G401 (cell line): ENCODE measurements around the gene TEX13D. TPM values are rescaled to one million over a fixed set of nuclear protein-coding genes. Genes with fewer than 3 reads are reported as not detected.

Experiments
- DNase-seq: peaks from one replicate; pipeline ENCODE4 v3.0.0-alpha.2; 2015; ENCODE audit warnings: low spot score
- in situ Hi-C: cut with HindIII; loops from 2 replicates; pipeline ENCODE4 v1.10.0; 2016; ENCODE audit warnings: low sequenced_read_pairs, mixed read lengths
- total RNA-seq: library from RNA; depleted of rRNA; stranded (reverse); fragments of >200 nt; shearing (Covaris generic); gene quantifications from 2 replicates; pipeline ENCODE4 v1.2.3, GENCODE V29; 2014; rRNA removed

The TEX13D gene
- total RNA-seq, 1 experiment from 2014 or later: not detected

GRCh38 chrX:124346877-124347241 lies 14.4 kb downstream of the TEX13D start:
- no peak for DNase-seq
- in situ Hi-C loops: no loop called here

DNA sequence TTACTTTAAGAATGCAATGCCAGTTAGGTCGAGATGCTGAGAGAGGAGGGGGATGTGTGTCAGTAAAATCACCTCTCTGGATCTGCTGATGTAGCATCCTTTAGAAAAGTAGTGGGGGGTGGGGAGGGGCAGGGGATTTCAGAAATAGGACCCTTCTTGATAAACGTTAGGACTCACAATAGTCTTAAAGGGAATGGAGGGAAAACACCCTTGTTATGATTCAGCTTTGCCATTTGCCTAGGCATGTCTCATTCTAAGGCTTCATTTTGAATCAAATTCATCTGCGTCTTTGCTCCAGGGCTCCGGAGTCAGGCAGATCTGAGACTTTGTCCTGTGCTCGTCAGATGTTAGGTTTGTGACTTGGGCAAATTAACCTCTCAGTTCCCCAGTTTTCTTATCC lies 14.8 kb downstream of the TEX13D start:
- in situ Hi-C loops: no loop called here
- DNase-seq: no peak

DNA sequence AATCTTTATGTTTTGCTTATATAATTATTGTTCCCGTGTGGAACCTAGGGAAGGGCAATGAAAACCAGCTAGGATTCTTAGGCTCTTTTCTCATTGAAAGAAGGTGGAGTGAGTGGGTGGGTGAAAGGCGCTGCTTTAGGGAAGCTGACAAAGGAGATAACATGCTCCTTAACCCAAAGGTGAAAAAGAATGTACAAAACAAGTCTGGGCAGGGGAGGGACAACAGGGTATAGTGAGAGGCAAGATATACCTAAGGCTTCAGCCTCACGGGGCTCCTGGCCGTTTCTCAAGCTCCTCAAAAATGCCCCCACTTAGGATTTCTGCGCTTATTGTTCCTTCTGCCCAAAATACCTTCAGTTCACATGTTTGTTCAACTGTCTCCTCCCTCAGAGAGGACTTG lies 15.7 kb downstream of the TEX13D start:
- in situ Hi-C loops: no loop called here
- no peak for DNase-seq

- in situ Hi-C loops: no loop called here
- DNase-seq: no peak
Measured at GRCh38 chrX:124348885-124349453, 16.5 kb downstream of the TEX13D start.

DNA sequence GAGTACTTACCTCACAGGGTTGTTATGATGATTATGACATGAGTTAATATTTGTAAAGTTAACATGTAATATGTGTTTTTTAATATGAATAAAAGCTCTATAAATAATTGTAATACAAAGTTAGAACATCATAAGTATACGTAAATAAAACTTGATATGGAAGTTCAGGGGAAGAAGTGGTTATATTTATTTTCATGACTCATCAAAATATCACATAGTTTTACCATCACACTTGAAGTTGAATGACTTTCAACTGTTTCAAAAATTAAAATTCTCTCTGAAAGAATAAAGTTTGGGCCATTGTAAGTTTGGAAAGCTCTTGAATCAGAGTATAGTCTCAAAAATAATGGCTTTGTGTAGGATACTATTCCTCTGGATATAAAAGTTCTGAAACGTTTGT lies 22.2 kb downstream of the TEX13D start:
- in situ Hi-C loops: no loop called here
- DNase-seq: no peak

DNA sequence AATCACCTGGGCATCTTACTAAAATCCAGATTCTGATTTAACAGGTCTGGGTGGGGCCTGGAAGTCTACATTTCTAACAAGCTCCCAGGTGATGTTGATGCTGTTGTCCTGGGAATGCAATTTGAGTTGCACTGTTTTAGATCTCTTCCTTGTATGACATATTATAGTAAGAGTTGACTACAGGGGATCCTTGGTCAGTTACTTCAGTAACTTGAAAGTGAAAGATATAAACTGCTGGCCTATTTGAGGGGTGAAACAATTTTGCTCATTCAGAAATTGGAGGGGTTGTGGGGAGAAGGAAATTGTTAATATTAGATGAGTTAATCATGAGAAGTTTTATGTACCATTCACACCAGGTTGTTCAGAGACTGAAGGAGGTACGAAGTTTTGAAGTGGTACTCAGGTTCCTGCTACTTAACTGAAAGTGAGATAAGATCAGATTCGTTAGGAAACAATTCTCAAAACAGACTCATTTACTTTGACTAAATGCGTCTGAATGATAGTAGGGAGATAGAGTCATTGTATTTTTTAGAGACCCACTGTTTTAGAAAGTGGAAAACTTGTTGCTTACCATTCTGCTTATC lies 26.4 kb downstream of the TEX13D start:
- in situ Hi-C loops: no loop called here
- no peak for DNase-seq

DNA sequence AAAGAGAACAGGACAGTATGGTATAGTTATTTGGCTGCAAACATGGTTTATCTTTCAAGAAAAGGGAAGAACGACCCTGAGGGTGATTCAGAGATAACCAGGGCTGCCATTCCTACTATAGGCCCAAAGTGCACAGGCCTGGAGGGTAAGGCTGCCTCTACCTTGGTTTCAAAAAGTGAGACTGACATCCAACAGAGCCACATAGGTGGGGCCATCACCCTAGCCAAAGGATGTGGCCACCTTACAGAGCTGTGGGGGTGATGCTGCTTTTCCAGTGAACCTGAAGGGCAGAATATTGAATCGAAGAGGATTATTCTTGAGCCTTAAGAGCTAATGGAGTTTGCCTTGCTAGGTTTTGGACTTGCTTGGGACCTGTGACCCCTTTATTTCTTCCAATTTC lies 29.6 kb downstream of the TEX13D start:
- no peak for DNase-seq
- in situ Hi-C loops: no loop called here

GRCh38 chrX:124362761-124363160 lies 30.3 kb downstream of the TEX13D start:
- in situ Hi-C loops: no loop called here

DNA sequence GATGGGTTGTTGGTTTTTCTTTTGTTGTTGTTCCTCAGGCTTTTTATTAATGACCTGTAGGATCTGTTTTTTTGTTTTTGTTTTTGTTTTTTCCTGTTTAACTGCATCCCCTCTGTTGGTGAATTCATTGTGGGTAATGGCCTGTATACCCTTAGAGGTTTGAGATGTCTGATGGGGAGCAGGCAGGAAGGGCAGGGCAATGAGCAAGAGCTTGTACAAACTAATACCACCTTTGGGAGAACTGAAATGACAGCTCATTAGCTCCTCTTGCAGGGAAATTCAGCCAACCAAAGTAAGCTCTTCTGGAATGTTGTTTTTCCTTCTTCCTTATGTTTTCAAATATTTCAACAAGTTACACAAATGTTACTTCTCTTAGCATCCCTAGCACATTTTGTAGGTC lies 37.3 kb downstream of the TEX13D start:
- no peak for DNase-seq
- in situ Hi-C loops: no loop called here

More at GRCh38 chrX:124362761-124363160, 30.3 kb downstream of the TEX13D start:
- no peak for DNase-seq

- no peak for DNase-seq
- in situ Hi-C loops: no loop called here
Measured at GRCh38 chrX:124373348-124373747, 40.9 kb downstream of the TEX13D start.

DNA sequence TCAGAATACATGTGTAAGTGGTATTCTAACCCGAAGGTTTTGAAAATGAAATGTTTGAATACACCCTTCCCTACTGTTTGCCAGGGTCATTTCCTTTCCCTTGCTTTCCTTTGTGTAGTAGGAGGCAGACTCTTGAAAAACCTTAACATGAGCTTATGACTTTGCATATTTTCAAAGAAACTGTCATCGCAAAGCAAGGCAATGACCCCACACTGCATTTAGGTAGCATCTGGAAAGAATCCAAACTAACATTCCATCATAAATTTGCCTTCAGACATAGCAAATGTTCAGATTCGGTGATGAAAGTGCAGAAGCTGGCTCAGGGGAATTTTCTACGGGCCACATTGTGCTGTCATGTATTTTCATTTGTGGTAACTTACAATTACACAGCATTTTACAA lies 46.2 kb downstream of the TEX13D start:
- in situ Hi-C loops: no loop called here
- no peak for DNase-seq

- in situ Hi-C loops: no loop called here
- DNase-seq: no peak
Measured at GRCh38 chrX:124383354-124383753, 50.9 kb downstream of the TEX13D start.

DNA sequence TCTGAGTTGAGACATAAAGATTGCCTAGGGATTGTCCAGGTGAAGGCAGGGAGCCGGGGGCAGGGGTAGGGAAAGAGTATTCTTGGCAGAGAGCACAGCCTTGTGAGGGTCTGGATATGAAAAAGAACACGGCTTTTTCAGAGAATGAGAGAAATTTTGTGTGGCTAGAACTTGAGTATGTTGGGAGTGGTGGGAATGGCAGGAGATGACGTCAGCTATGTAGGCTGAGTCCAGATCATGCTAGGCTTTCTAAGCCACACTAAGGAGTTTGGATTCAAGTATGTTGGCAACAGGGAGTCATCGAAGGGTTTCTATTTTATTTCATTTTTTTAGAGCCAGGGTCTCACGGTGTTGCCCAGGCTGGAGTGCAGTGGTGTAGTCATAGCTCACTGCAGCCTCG lies 53.9 kb downstream of the TEX13D start:
- no peak for DNase-seq

More for the DNA sequence above, 53.9 kb downstream of the TEX13D start:
- in situ Hi-C loops: no loop called here

Other genes with a start within 250 kb of the TEX13D start
- gene SH2D1A, start 13.9 kb downstream of the TEX13D start, total RNA-seq: not detected in 2 replicates